GM19397 (cell line): Measurements from ENCODE around the gene HIVEP1.

Experiments used
- ATAC-seq: cut with Tn5 transposase; IDR thresholded peaks from one replicate; pipeline ENCODE4 v1.9.1; 2021; ENCODE audit warnings: mild to moderate bottlenecking, moderate library complexity; ENCODE audit not compliant: unreplicated experiment

Gene HIVEP1

DNA sequence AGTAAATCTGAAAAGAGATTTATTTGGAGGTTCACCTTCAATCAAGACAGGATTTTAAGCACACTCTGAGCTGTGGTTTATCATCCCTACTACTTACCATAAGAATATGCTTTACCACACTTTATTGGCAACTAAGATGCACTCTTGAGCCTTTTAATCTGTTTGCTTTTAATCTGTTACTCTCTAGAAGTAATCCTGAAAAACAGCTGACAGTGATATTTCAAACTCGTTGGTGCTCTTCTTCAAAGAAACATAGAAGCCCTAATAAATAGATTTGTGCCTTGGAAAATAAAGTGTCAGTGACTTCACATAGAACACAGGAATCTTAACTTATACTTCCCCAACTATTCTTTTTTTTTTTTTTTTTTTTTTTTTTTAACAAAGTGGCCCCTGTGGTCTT lies 102.9 kb downstream of the HIVEP1 start:
- ATAC-seq = no peak

- ATAC-seq = no peak
These were observed 103.4 kb downstream of the HIVEP1 start for GRCh38 chr6:12115492-12115891.

GRCh38 chr6:12116264-12116800 lies 104.2 kb downstream of the HIVEP1 start:
- no peak for ATAC-seq

DNA sequence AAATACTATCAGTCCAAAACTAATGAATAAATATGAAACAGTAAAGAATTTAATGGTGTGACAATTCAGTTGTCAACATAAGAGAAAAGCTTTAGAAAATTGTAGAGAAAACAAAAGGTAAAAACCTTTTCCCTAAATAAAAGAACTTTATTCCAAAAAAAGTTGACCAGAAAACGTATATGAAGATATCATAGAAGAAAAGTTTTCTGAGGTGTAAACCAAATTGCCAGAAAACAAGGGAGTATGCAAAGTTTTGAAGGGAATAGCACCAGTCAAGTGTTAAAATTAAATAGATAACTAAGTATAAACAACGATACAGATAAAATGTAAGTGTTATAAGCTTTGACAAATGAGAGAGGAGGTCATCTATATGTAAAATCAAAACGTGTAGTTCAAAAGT lies 104.9 kb downstream of the HIVEP1 start:
- no peak for ATAC-seq

DNA sequence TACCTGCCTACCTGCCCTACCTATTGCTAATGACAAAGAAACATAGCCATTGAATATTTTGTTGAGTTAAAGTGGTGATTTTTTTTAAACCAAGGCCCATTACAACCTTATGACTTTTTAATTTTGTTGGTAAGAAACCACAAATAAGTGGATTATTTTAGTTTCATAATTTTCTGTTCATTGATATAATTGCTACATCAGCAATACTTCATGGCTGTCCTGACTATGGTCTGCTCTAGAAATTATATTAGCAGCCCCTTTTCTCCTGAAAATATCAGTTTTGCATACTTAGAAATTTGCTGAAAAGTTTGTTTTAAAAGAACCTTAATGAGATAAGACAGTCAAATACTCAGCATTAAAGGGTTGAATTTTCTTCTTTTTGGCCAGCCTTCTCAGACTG lies 106.5 kb downstream of the HIVEP1 start:
- ATAC-seq = no peak

DNA sequence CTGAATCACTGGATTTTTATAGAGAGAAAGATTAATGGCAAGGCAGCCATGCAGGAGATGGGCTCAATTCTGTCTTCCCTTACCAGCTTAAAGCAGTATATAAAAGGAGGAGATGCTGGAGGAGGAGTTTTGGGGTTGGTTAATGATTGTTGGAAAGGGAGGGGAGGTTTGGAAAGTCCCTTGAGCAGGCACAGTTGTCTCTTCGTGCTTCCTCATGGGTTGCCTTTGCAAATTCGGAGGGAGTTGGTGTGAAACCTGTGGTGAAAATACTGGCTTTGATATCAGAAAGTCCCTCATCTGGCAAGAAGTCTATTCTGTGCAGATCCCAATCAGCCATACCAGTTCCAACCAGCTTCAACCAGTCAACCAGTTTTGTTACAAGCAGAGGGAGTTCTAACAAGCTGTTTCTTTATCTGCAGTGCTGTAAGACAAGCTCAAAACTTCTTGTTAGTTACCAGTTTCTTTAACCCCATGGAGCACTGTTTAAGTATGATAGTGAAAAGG lies 107.0 kb downstream of the HIVEP1 start:
- peak; percentile 58 for ATAC-seq

DNA sequence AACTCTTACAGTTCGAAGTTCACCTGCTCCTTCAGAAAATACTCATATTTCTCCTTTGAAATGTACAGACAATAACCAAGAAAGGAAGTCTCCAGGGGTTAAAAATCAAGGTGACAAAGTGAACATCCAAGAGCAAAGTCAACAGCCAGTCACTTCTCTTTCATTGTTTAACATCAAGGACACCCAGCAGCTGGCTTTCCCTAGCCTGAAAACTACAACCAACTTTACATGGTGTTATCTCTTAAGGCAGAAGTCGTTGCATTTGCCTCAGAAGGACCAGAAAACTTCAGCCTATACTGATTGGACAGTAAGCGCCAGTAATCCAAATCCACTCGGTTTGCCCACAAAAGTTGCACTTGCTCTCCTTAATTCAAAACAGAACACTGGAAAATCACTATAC lies 113.3 kb downstream of the HIVEP1 start:
- ATAC-seq = no peak

DNA sequence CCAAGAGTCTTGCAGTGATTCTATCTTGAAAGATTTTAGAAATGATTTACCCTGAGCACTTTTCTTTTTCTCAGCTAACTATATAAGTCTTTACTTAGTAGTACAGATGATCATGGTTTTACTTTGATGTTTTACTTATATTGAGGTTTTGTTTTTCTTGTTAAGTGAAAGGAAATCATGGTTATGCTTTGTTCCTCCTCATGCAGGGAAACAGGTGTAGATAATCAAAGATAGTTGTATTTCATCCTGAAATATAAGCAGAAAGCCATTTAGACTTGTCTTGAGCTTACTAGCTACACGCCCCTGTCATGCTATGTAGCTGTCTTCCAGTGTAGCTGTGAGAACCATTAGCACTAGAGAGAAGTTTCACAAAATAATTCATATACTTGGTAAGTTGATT lies 113.9 kb downstream of the HIVEP1 start:
- no peak for ATAC-seq

DNA sequence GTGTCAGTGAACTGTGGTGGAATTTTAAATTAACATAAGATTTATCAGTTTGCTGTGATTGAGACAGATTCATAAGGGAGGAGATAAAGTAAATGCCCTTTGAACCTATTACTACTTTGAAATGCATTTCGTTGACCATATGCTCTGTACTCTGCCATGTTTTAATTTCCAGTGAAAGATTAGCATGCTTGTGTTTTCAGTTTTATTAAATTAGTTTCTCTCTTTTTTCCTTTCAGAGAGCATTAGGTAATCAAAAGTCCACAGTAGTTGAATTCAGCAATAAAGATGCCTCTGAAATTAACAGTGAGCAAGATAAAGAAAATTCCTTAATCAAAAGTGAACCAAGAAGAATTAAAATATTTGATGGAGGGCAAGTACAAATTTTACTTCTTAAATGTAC lies 117.4 kb downstream of the HIVEP1 start:
- ATAC-seq = no peak

GRCh38 chr6:12132351-12133222 lies 120.5 kb downstream of the HIVEP1 start:
- ATAC-seq = no peak

GRCh38 chr6:12134581-12134980 lies 122.5 kb downstream of the HIVEP1 start:
- no peak for ATAC-seq

- no peak for ATAC-seq
These were observed 122.9 kb downstream of the HIVEP1 start for GRCh38 chr6:12134991-12135390.

DNA sequence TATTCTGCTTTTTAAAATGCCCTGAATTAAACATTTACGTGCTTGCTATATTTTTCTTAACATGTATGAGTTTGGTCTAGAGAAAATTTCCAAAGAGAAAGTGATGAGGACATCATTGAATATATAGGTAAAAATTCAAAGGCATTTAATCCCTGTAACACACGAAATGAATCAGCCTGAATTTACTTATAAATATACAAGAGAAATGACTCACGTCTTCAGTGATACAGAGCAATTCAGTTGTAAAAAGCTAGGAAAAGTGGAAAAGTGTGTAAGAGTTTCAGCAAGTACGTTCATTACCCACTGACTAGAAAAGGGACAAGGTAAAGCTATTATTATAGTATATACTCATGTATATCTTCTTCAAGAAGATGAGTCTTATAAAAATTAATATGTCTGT lies 124.8 kb downstream of the HIVEP1 start:
- no peak for ATAC-seq

GRCh38 chr6:12137480-12137879 lies 125.4 kb downstream of the HIVEP1 start:
- ATAC-seq = no peak

DNA sequence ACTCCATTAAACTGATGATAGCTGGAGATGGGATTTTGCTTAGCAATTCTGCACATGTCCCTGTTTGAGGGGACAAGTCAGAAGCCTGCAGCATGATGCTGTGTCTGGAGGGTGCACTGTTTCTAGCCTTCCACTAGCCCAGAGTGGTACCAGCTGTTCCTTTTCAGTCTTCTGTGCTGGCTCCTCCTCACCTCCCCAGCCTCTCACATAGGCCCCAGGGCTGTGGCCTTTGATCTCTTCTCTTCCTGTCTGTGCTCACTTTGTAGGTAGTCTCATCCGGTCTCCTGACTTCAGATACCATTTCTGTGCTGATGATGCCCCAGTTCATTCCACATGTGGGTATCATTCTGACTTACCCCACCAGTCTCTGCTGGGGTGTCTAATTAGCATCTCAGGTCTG lies 126.3 kb downstream of the HIVEP1 start:
- no peak for ATAC-seq

GRCh38 chr6:12138936-12139335 lies 126.8 kb downstream of the HIVEP1 start:
- no peak for ATAC-seq

- no peak for ATAC-seq
These were observed 135.6 kb downstream of the HIVEP1 start for GRCh38 chr6:12147557-12148316.

GRCh38 chr6:12148317-12148801 lies 136.2 kb downstream of the HIVEP1 start:
- no peak for ATAC-seq

- ATAC-seq = no peak
These were observed 136.7 kb downstream of the HIVEP1 start for GRCh38 chr6:12148841-12149240.

GRCh38 chr6:12149944-12150510 lies 137.9 kb downstream of the HIVEP1 start:
- ATAC-seq = no peak

GRCh38 chr6:12150812-12151432 lies 138.8 kb downstream of the HIVEP1 start:
- no peak for ATAC-seq
